Effector memory CD4-positive, alpha-beta T cell (primary cell): ENCODE results near the gene TSTD1.
"Not testable (repeated sequence)": the region's sequence is repeated elsewhere in the genome, so short reads cannot be mapped to it uniquely, and the experiment has no call there.

Source experiments
- DNase-seq, 3 donors: peaks; one replicate each; pipeline ENCODE4 v3.0.0-alpha.2; 2020
- H3K27ac ChIP-seq: 2 replicates; pipeline ENCODE4 v1.7.0; 2013; ENCODE audit warnings: mild to moderate bottlenecking, low read length, moderate library complexity; ENCODE audit not compliant: insufficient read depth, poor library complexity, severe bottlenecking
- H3K27me3 ChIP-seq: replicated peaks from 2 replicates; pipeline ENCODE4 v1.7.0; 2013; ENCODE audit warnings: mild to moderate bottlenecking, low read length; ENCODE audit not compliant: insufficient read depth, control insufficient read depth, poor library complexity, severe bottlenecking
- H3K36me3 ChIP-seq: 2 replicates; pipeline ENCODE4 v1.7.0; 2013; ENCODE audit warnings: mild to moderate bottlenecking, low read length, moderate library complexity; ENCODE audit not compliant: control insufficient read depth, insufficient read depth
- H3K4me1 ChIP-seq: 2 replicates; pipeline ENCODE4 v1.7.0; 2013; ENCODE audit warnings: low read length, mild to moderate bottlenecking; ENCODE audit not compliant: control insufficient read depth, insufficient read depth, poor library complexity, severe bottlenecking
- H3K4me3 ChIP-seq: 2 replicates; pipeline ENCODE4 v1.7.0; 2013; ENCODE audit warnings: low read length, low read depth, mild to moderate bottlenecking; ENCODE audit not compliant: insufficient read depth, poor library complexity, severe bottlenecking
- H3K9me3 ChIP-seq: 2 replicates; pipeline ENCODE4 v1.7.0; 2013; ENCODE audit warnings: mild to moderate bottlenecking, low read length, moderate library complexity; ENCODE audit not compliant: control insufficient read depth

Gene TSTD1

GRCh38 chr1:160996178-160996577 lies 42.6 kb downstream of the TSTD1 start:
- H3K4me3 ChIP-seq = no peak overlapping the region
- H3K9me3 ChIP-seq = no peaks in the 10 kb centered on the region
- H3K36me3 ChIP-seq = peaks cover 26% of the 10 kb centered on the region
- no peak overlapping the region for H3K27ac ChIP-seq
- peaks cover 5% of the 10 kb centered on the region for H3K4me1 ChIP-seq
- no peaks in the 10 kb centered on the region for H3K27me3 ChIP-seq
- DNase-seq = no peak

DNA sequence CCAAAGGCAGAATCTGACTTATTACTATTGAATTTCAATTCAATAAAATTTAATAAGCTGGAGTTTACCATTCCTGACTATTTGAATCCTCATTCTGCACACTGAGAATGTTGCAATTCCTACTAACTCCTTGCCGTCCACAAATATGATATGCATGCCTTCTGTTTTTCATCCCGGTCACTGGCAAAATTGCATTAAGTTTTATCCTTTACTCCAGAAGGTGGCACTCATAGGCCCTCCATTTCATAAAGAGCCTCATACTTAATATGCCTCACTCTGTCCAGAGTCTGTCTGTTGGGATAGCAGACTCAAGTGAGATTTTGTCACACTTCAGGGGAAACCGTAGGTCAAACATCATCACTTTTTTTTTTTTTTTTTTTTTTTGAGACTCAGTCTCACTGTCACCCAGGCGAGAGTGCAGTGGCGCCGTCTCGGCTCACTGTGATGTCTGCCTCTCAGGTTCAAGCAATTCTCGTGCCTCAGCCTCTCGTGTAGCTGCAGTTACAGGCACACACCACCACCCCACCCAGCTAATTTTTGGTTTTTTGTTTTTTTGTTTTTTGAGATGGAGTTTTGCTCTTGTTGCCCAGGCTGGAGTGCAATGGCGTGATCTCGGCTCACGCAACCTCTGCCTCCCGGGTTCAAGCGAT lies 45.1 kb downstream of the TSTD1 start:
- Histone ChIP-seq H3K4me3 (no peak overlapping the region), H3K27ac (no peak overlapping the region), H3K27me3 (no peaks in the 10 kb centered on the region), H3K4me1 (peaks cover 8% of the 10 kb centered on the region), H3K36me3 (peaks cover 6% of the 10 kb centered on the region), H3K9me3 (no peaks in the 10 kb centered on the region)
- DNase-seq = no peak

DNA sequence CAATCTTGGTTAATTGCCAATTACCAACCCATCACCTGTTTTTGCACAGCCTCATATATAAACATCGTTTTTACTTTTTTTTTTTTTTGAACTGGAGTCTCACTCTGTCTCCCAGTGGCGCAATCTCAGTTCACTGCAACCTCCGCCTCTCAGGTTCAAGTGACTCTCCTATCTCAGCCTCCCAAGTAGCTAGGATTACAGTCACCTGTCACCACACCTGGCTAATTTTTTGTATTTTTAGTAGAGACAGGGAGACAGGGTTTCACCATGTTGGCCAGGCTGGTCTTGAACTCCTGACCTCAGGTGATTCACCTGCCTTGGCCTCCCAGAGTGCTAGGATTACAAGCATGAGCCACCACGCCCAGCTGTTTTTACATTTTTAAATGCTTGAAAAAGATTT lies 46.7 kb downstream of the TSTD1 start:
- not testable (repeated sequence) for H3K27ac ChIP-seq, H3K27me3 ChIP-seq, H3K4me1 ChIP-seq, H3K9me3 ChIP-seq, DNase-seq, H3K36me3 ChIP-seq, H3K4me3 ChIP-seq
